Body of pancreas (tissue), 4 donors: Measurements from ENCODE around the gene ZCCHC4.

ENCODE experiments used
- CTCF ChIP-seq, 7 experiments: fragments of 450-650 bp in 4 of 7; fragments of 200-600 bp in 3 of 7; sonication (generic) in 3 of 7; IDR thresholded peaks; one replicate each; pipeline ENCODE4 v1.5.1; 2016 to 2019; ENCODE audit warnings: antibody characterized with exemption in 7 of 7
- POLR2A ChIP-seq, 3 donors: fragments of 450-650 bp; IDR thresholded peaks; one replicate each; pipeline ENCODE4 v1.6.1; 2016; ENCODE audit warnings: antibody characterized with exemption in 3 of 3, mild to moderate bottlenecking in 2 of 3

DNA sequence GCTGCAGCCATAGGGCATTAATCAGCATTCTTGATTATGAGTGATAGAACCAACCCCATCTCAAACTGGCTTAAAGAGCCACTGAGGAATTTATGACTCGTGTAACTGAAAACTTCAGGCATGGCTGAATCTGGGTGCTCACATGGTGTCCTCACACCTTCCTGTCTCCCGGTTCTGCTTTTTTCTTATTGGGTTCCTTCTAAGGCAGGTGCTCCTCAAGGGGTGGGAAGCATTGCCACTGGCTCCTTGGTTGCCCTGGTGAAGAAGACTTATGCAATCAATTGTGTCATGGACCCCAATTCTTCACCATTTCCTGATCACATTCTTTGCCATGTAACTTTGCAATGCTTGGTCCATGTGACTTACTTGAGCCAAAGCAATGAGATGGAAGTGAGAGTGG lies 4.3 kb upstream of the ZCCHC4 start:
- TF ChIP-seq CTCF (IDR thresholded peaks at IDR 0.05) (no peak), POLR2A (IDR thresholded peaks at IDR 0.05) (no peak)
